Muscle of arm (tissue), 12 donors: ENCODE measurements around the gene TBCEL. TPM values are rescaled to one million over a fixed set of nuclear protein-coding genes. Genes with fewer than 3 reads are reported as not detected.
"Not testable (repeated sequence)": the region's sequence is repeated elsewhere in the genome, so short reads cannot be mapped to it uniquely, and the experiment has no call there.

ENCODE experiments used
- DNase-seq: peaks from one replicate; pipeline ENCODE4 v3.0.0-alpha.2; 2013
- polyA plus RNA-seq, 12 donors: library from polyadenylated mRNA; unstranded; fragments of 120-200 nt; gene quantifications; one replicate each; pipeline ENCODE4 v1.2.1, GENCODE V29; 2013; ENCODE audit not compliant: insufficient read length in 12 of 12

TBCEL gene
- polyA plus RNA-seq, 12 donors, result 12.6 to 18.9 (median 15.9) TPM; not detected in 1

DNA sequence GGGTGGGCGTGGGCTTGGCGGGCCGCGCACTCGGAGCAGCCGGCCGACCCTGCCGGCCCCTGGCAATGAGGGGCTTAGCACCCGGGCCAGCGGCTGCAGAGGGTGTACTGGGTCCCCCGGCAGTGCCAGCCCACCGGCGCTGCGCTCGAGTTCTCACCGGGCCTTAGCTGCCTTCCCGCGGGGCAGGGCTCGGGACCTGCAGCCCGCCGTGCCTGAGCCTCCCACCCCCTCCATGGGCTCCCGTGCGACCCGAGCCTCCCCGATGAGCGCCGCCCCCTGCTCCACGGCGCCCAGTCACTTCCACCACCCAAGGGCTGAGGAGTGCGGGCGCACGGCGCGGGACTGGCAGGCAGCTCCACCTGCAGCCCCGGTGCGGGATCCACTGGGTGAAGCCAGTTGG is 2.2 kb upstream of the TBCEL start:
- not testable (repeated sequence) for DNase-seq

DNA sequence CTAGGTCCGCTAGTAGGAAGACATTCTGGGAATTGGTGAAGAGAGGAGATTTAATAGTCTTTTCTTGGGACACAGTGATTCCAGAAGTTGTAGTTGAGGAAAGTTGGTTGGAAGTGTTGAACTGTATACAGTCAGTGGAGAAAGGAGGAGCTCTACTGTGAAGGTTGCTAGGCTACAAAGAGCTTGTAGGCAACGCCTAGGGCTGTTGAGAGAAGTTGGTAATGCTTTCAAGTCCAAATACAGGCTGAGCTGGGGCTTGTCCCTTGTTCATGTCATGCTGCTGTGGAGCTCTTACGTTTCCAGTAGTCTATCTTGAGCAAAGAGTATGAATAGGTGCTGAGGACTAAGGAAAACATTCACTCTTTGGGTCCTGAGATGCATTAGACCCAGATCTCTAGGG is 1.1 kb downstream of the TBCEL start:
- no peak for DNase-seq

DNA sequence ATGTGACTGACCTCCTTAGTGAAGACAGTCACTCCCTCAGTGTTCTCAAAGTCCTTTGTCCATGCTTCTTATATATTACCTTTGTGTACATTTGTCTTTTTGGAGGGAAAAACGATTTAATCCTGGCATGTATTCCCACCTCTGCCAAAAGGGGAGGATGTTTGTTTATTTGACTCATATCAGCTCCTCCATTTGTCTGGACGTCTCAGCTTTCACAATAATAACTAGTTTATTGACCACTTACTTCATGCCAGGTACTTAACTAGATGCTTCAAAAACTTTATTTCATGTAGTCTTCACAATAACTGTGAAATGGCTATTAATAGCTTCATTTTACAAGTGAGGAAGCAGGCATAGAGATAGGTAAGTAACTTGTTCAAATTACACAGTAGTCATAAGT is 5.3 kb downstream of the TBCEL start:
- no peak for DNase-seq

DNA sequence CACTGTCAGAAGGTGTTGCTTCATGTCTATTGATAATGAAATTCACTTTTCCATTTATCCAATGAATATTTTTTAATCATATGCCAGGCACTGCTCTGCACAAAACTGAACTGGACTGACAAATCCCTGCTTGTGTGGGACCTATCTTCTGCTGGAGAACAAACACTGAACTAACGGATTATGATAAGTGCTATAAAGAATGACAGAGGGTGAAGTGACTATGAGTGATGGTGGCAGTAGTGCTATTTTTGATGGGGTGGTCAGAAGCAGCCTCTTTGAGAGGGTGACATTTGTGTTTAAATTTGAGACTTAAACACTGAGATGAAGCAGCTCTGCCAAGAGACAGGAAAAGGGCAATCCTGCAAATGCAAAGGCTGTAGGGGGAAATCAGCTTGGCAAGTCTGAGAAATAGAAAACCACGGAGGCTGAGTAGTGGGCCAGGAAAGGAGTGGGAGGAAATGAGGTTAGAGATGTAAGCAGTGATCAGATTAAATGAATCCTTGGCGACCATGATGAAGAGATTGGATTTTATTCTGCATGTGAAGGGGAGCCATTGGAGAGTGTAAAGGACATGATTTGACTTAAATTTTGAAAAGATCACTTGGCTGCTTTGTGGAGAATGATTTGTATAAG is 6.0 kb downstream of the TBCEL start:
- no peak for DNase-seq

DNA sequence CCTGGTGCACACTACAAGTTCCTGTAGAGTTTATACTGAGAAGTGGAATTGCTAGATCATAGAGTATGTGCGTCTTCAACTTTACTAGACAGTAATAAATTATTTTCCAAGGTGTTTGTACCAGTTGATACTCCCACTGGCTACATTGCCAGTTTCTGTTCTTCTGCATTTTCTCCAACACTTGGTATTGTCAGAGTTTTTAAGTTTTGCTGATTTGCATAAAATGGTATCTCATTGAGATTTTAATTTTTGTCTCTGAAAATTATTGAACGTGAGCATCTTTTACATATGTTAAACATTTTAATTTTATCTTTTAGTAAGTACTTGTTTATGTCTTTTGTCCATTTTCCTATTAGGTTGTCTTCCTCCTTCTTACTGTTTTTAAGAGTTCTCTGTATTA is 7.3 kb downstream of the TBCEL start:
- no peak for DNase-seq

DNA sequence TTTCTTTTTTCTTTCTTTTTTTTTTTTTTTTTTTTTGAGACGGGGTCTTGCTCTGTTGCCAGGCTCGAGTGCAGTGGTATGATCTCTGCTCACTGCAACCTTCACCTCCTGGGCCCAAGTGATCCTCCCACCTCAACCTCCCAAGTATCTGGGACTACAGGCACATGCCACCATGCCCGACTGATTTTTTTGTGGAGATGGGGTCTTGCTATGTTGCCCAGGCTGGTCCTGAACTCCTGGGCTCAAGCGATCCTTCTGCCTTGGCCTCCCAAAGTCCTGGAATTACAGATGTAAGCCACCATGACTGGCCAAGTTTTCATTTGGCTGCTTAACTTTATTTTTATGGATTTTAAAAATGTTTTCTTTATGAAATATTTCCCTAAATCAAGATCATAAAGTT is 7.7 kb downstream of the TBCEL start:
- not testable (repeated sequence) for DNase-seq

DNA sequence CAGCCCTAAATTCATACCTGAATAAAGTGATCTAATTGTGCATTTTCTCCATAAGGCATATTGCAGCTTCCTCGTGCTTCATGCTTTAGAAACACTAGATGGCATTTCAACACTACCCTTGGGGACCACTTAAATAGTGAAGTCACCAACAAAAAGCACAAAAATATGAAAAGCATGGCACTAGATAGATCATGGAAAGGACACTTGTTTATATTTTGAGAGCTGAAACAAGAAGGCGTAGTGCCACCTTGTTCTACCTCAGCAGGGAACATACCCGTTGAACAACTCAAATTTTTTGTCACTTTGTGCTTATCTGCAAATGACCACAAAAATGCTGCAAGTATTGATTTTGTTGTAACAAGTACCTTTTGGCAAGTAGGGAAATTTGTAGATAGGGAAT is 8.6 kb downstream of the TBCEL start:
- DNase-seq, result no peak

DNA sequence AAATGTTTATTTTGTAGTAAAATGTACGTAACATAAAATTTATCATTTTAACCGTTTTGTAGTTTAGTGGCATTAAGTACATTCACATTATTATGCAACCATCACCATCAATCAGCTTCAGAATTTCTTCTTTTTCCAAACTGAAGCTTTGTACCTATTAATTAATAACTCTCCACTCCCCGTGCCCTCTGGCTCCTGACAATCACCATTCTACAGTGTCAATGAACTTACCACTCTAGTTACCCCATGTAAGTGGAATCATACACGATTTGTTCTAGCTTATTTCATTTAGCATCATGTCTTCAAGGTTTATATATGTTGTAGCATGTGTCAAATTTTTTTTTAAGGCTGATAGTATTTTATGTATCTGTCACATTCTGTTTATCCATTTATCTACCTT is 9.7 kb downstream of the TBCEL start:
- DNase-seq, result no peak

DNA sequence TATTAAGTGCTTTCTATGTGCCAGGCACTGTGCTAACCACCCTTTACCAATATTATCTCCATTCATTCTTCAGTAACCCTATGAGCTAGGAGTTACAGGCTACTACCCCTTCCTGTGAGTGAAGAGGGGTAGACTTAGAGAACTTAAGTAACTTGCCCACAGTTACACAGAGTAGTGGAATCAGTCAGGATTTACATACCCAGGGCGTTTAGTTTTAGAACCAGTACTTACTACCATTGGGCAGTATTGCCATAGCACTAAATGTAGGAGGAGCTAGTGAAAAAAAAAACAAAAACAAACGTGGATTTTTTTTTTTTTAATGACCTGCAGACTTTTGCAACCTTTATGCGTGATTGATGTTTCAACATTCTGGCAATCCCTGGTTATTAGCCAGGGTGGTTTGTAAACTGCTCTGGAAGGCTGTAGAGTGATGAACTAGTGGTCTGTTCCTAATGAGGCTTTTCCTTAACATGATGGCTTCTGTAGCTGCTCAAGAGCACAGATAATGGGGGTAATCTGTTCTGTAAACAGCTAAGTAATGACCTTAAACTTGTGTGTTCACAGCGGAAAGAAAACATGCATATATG is 11.4 kb downstream of the TBCEL start:
- no peak for DNase-seq

DNA sequence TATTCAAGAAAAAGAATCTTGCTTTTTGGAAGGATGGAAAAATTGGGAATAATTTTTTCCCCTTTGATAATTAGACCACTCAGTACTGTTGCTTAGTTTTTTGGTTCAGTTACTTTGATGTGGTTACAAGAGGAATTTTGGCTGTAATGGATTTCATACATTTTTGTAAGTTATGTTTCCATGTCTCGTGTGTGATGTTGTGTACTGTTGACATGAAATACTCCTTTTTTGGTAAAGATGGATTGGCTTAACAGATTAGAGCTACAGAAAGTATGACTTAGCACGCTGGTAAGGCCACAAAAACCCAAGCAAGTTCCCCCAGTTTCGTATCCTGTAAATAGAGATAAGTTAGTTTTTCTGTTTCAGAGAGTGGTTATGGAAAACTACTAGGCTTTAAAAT is 11.9 kb downstream of the TBCEL start:
- no peak for DNase-seq

DNA sequence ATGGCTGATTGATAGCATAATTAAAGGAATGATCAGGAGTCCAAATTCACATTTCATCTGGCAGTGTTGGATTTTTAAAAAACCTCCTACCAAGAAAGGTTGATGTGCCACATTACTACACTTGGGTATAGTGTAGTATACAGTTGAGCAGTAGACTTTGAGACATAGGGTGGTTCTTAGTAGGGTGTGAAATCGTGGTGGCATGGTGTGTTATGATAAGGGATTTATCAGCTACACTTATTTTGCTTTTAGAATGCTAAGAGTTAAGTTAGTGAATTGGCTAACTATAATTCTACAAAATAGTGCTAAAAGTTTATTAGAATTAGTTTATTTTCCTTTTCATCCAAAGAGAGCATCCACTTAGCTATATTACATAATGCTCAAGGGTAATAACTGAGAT is 13.1 kb downstream of the TBCEL start:
- DNase-seq, result no peak

DNA sequence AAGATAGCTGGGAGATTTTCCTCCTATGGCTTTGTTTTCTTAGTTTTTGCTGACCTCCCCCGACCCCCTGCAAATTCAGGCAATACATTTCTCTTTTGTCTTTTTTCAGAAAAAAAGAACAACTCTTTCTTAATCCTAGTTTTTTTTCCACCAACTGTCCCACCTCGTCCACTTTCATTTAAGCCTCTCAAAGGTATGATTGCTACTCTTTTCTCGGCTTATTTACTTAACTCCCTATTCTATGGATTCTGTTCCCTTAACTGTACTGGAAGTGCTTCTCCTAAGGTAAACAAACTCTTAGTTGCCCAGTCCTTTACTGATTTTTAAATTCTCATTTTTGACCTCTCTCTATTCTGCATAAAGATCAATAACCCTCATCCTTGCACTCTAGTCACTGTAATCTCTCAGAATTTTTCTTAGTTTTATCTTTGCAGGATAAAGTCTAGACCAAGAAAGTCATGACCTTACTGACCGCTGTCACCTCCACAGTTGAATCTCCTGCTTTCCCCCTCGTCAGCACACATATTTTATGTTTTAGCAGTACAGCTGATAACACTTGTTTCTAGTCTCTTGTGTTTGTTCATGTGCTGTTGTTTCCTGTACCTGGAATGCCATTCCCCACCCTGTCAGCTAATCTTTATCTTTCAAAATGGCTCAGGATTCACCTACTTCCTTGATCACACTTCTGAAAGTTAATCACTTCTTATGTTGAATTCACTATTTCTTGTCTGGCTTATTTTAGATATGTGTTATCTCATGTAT is 14.9 kb downstream of the TBCEL start:
- no peak for DNase-seq

DNA sequence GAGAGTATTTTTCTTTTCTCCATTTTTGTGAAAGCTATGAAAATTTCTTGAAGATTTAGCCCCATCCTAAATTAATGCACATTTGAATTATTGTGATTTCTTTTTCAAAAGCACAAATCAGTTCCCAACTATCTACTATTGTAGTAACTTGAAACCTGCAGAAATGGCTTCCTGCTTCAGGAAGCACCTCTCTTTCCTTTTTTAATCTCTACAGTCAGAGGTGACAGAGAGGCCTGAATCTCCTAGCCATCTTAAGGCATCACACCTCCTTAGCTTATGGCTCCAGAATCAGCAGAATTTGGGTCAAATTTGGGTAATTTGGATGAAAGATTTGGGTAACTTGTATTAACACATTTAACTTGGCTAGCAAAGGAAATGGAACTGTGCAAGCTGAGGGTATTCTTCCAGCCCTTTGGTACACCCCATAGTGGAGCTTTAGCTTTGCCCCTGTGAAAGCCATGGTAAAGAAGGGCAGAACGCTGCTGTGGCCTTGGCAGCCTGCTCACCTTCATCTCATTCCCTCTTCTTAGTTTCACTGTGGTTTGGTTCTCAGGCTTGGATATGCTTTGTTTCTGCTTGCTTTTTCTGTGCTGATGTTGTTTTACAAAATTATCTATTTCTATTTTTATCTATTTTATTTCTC is 16.2 kb downstream of the TBCEL start:
- DNase-seq, result no peak

DNA sequence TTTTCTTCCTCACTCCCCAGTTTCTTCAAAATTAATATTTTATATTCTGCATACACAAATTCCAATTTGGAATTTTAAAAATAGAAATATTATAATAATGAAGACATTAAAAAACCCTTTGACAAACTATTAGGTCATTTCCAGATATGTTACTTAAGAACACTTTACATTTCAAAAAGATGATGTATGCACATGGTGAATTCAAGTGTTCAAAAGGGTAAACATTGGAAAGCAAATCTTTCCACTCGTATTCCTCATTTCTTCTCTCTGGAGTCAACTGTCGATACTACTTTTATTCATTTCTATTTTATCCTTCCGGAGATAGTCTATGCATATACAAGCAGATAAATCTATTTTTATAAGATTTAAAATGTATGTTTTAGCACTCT is 16.7 kb downstream of the TBCEL start:
- no peak for DNase-seq

DNA sequence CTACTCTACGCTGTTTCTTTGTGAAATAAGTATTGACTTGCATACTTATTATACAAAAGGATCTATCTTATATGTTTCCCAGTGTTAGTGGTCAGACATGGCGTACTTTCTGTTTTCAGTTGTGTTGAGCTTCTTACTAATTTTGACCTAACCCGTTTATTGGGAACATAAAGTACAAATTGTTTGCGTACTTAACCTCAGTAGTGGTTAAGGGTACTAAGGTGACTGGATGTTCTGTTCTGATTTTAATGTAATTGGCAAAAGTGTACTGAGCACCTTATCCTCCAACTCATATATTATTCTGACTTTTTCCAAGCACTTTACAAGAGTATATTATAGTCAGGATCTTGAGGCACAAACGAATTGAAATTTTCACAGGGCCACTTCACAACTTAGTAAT is 17.2 kb downstream of the TBCEL start:
- no peak for DNase-seq

DNA sequence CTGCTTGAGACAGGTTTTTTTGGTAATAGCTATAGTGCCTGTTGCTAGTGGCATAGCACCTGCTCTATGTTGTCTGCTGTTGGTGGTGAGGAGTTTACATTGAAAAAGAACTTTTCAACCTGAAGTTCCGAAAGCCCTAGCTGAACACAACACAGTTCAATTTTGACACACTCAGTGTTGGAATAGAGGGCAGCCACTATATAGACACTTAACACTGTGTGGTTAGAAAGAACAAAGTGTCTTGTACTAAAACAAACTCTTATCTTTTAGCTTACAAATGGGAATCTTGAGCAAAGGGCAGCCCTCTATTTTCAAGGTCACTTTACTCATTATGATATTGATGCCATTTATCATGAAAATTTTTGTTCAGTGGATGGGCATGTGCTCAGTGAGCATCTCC is 18.4 kb downstream of the TBCEL start:
- no peak for DNase-seq

DNA sequence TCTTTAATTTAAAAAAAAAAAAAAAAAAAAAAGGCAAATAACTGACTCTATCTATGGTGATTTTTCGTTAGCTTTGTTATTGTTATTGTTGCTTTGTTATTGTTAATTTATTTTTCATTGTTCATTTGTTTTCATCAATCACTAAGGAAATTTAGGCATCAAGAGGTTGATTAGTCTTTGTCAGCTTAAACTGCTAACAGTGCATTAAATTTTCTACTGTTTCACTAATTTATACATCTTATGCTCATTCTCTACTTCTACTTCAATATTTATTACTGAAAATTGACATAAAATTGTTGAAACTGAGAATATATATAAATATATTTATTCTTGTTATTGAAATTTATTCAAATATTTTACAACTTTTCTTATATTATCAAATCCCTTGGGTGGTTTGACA is 24.0 kb downstream of the TBCEL start:
- no peak for DNase-seq

DNA sequence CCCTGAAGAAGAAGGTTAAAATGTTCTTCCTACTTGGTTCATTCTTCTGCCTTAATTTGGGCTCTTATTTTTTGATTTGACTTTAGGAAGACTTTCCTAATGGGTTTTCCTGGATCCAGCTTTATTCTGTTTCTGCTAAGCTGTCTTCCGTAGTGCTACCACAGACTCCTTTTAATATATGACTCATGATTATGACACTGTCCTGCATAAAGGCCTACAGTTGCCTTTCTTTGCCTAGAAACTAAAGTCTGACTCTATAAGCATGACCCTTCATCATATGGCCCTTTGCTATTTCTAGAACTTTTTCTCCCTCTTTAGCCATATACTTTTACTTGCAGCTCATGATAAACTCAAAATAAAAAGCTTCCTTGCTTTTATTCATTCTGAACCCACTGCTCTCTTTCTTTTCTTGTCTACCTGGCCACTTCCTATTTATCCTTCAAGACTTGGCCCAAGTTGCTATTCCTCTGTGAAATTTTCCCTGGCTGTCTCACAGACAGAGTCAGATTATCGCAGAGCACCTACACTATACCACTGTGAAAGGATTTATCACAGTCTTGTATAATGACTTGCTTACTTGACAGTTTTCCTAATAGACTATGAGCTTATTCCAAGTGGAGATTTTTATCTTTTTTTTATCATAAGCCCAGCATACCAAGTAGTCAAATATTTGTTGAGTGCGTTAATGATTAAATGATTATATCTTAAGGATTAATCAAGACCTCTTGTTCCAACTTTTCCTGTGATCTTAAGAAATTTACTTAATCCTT is 24.7 kb downstream of the TBCEL start:
- DNase-seq, result no peak

DNA sequence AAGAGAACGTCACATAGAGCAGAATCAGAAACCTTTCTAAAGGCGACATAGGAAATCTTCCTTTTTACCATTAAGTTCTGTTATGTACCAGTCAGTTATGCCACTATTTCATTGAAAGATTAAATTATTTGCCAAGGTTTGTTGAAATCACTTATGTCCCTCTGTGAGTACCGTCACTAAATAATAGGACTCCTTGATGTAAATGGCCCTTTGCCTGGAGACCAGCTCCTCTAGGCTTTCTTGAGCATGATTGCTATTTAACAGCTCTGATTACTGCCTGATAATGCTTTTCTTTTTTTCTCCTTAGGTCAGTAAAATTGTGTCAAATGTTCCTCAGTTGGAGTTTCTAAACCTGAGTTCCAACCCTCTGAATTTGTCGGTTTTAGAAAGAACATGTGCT is 29.3 kb downstream of the TBCEL start:
- DNase-seq, result no peak

DNA sequence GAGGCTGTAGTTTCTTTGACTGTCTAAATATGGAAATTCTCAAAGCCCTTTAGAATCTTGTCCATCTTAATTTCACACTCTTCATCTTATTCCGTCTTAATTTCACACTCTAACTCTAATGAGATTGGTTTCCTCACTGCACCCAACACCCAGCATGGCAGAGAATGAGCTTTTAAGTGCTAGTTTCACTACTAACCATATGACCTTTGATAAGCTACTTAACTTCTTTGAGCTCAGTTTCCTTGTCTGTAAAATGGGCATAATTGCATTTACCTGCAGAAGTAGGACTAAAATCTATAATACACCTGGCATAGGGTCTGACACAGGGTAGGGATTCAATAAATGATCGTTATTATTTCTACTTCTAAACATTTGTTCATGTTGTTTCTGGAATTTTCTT is 30.4 kb downstream of the TBCEL start:
- no peak for DNase-seq

DNA sequence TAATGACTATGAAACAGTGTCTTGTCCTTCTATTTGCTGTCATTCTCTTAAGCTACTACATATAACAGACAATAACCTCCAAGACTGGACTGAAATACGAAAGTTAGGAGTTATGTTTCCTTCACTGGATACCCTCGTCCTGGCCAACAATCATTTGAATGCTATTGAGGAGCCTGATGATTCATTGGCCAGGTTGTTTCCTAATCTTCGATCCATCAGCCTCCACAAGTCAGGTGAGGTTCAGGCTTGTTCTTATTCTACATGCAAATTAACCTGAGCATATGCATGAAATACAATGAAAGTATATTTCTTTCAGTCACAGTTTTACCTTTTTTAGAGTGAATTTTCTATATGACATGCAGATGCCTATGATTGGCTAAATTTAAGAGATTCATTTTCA is 31.2 kb downstream of the TBCEL start:
- no peak for DNase-seq

DNA sequence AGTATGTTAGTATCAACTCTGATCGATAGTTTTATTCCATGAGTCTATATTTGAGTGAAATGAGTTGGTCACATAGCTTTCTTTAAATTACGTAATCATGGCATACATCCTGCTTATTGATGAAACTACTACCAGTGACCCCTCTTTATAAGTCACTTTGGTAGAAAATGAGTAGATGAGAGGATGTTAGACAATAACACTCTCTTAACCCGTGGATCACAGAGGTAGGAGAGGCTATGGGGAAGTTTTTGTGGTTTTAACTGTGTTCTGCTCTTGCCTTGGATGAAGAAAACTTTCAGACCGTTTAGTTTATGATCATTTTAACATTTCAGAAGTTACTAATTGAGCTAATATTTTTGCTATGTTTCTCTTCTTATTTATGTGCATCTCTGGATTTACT is 34.0 kb downstream of the TBCEL start:
- DNase-seq, result no peak
